H1 (cell line): Measurements from ENCODE around the gene DCDC2. TPM values are rescaled to one million over a fixed set of nuclear protein-coding genes. Genes with fewer than 3 reads are reported as not detected.

Source experiments
- ATF3 ChIP-seq: IDR thresholded peaks from 2 replicates; pipeline ENCODE4 v1.6.1; 2011; ENCODE audit warnings: low read depth, mild to moderate bottlenecking, low read length; ENCODE audit not compliant: insufficient read depth
- CHD7 ChIP-seq: fragments of 300-600 bp; sonication (generic); IDR thresholded peaks from 2 replicates; pipeline ENCODE4 v1.7.1; 2012; ENCODE audit warnings: low read length, moderate library complexity, mild to moderate bottlenecking, inconsistent platforms; ENCODE audit not compliant: insufficient replicate concordance
- CTCF ChIP-seq, 3 experiments: IDR thresholded peaks; 1 replicate in 2 of 3; 2 replicates in 1 of 3; pipeline versions ENCODE4 v1.5.1 to v1.6.1; 2011; ENCODE audit warnings: low read length in 3 of 3, mild to moderate bottlenecking in 3 of 3, inconsistent platforms in 2 of 3, low read depth in 1 of 3, moderate library complexity in 1 of 3; ENCODE audit not compliant: insufficient read depth in 1 of 3; ENCODE audit errors: control extremely low read depth in 1 of 3
- JUND ChIP-seq: IDR thresholded peaks from 2 replicates; pipeline ENCODE4 v1.6.1; 2011; ENCODE audit warnings: mild to moderate bottlenecking, improper control_type of control experiment, low read length
- KDM4A ChIP-seq: IDR thresholded peaks from one replicate; pipeline ENCODE4 v1.7.1; 2012; ENCODE audit warnings: low read depth, mild to moderate bottlenecking, moderate library complexity, low read length, inconsistent platforms; ENCODE audit not compliant: severe bottlenecking
- MAX ChIP-seq: IDR thresholded peaks from 2 replicates; pipeline ENCODE4 v1.6.1; 2012; ENCODE audit warnings: inconsistent platforms
- RBBP5 ChIP-seq: IDR thresholded peaks from 2 replicates; pipeline ENCODE4 v1.7.1; 2012; ENCODE audit warnings: low read depth, mild to moderate bottlenecking, inconsistent platforms, low read length, moderate library complexity, borderline replicate concordance
- SIRT6 ChIP-seq: IDR thresholded peaks from one replicate; pipeline ENCODE4 v1.7.1; 2012; ENCODE audit warnings: low read length, inconsistent platforms
- polyA plus RNA-seq, 7 experiments: library from polyadenylated mRNA; depleted of rRNA in 3 of 7; stranded (reverse) in 5 of 7; unstranded in 2 of 7; fragments of >200 nt in 5 of 7; fragments of 200-250 nt in 2 of 7; gene quantifications; 1 replicate in 5 of 7; 2 replicates in 1 of 7; 4 replicates in 1 of 7; pipeline versions ENCODE4 v1.2.1 to v1.2.3, GENCODE V29; 2011 to 2013; ENCODE audit warnings: missing spikeins in 2 of 7, mixed read lengths in 2 of 7
- total RNA-seq: library from RNA; stranded (reverse); fragmentation: NEBNext Ultra II Directional; extraction: Animal tissue kit (Norgen Biotek cat#: 25700); gene quantifications from 2 replicates; pipeline ENCODE4 v1.2.1, GENCODE V29; 2021

The DCDC2 gene
- total and polyA plus RNA-seq, 2 of the 8 experiments (the other 6 are each of a cell fraction or from before 2014, with no cell fraction given): 0.03 to 0.15 TPM

GRCh38 chr6:24139080-24139479, 218.8 kb downstream of the DCDC2 start (continued):
- TF ChIP-seq CHD7: no peak
- TF ChIP-seq RBBP5: no peak
- TF ChIP-seq MAX: no peak
- TF ChIP-seq JUND: no peak
- TF ChIP-seq ATF3: no peak
- no peak for TF ChIP-seq SIRT6
- no peak for TF ChIP-seq CTCF (IDR thresholded peaks at IDR 0.05; ENCODE audit: control extremely low read depth in 1 of 3, insufficient read depth in 1 of 3, low read depth in 1 of 3, low read length in 3 of 3)
- no peak for TF ChIP-seq KDM4A
